HG03460 (cell line): ENCODE data around the gene PRDM16.

Experiments
- ATAC-seq: cut with Tn5 transposase; IDR thresholded peaks from one replicate; pipeline ENCODE4 v1.9.1; 2021; ENCODE audit not compliant: unreplicated experiment

The PRDM16 gene

DNA sequence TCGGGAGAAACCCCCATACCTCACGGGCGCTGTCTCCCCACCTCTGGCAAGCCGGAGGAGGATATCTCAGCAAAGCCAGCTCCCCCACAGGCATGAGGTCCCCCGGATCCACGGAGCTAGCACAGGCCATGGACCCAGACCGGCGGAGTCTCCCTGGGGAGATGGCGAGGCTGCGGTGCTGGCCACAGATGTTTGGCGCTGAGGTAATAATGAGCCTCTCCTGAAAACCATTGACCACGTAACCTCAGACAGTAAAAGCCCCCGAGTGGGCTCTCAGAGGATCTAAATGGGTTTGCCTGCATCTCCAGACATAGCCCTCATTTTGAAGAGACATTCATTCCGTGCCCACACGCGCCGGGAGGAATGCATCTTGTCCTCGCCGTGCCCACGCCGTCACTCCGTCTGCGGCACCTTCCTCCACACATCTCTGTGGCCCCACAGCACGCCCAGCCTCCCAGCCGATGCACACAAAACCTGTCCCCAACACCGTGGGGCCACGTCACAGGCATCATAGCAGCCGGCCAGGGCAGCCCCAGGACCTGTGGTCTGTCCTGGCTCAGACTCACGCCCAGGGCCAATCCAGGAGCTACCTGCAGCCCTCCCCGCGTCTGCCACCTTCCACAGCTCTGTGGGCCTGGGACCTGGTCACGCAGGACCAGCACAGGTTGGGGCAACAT lies 150.9 kb downstream of the PRDM16 start:
- no peak for ATAC-seq

DNA sequence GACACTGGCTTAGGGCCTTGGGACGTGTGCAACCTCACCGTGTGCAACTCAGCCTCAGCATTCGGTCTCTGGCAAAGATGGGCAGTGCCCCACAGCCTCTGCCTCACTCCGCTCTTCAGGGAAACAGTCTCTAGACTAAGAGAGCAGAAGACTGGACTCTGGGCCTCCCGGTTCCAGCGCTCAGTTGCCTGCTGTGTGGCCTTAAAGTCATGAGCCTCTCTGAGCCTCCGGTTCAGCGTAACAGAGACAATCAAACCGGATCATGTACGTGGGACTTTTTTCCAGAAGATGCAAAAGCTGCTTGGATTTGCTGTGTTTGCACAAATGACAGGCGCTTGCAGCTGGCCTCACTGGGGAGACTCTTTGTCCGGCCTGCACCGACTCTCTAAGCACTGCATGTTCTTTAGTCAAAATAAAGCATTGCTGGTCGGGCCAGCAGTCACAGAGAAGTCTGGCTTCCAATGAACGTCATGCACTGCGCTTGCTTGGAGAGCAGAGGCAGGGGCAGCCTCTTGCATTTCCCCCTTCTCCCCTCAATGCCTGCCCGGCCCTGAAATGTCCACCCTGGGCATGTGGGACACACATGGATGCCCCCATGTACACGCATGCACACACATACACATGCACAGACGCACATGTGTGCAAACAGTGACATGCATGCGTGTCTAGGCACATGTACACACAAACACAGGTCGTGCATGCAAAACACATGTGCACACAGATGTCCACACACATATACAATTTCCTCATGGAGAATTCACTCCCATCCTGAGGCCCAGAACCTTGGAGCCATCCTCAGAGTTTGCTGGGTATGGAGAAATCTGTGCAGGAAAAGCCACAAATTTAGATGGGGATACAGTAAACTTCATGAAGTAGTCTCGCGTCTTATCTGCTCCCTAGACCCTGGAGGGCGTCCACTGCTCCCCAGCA lies 152.4 kb downstream of the PRDM16 start:
- no peak for ATAC-seq

DNA sequence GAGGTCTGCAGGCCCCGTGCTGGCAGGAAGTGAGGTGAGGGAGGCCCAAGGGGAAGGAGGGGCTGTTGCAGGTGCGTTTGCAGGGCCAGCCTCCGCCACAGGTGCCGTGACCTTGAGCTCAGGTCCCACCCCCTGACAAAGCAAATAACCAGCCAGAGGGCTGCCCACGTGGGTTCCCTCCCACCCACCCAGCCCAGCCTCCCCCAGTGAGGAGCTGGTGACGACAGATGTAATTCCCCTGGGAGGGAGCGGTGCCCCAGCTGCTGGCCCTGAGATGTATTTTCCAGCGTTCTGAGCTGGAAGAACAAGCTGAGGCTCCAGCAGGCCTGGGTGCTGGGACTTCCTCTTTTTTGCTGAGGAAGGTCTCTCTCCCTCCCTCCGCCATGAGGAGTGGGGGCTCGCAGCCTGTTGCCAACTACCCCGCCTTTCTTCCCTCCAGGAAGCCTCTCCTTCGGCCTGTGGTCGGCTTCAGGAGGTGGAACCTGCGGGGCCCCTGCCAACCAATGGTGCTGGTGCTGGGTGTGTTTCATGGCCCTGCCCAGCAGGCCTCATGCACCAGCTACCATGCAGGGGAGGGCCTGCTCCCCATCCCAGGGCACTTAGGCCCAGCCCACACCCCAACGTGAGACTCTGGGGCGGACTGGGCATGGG lies 153.2 kb downstream of the PRDM16 start:
- ATAC-seq: no peak

DNA sequence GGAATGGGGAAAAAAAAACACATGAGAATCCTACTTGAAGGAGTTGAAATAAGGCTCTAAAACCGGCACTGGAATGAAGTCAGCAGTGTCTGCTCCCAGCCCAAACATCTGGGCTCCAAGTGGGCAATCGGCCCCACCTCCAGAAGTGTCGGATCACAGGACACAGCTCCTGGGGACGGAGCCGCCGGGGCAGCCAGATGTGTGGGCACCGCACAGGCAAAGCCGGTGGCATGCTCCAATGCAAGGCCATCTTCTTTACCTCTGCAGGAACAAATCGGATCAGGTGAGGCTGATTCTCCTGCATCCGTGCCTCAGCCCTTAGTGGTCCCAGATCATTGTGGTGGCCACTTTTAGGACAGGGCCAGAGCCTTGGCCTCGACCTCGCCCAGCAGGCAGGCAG lies 156.7 kb downstream of the PRDM16 start:
- no peak for ATAC-seq

GRCh38 chr1:3226191-3226590 lies 157.2 kb downstream of the PRDM16 start:
- no peak for ATAC-seq

- no peak for ATAC-seq
These were observed 157.8 kb downstream of the PRDM16 start for GRCh38 chr1:3226701-3227350.

GRCh38 chr1:3227351-3227704 lies 158.3 kb downstream of the PRDM16 start:
- ATAC-seq: no peak

- no peak for ATAC-seq
These were observed 158.9 kb downstream of the PRDM16 start for GRCh38 chr1:3227893-3228292.

DNA sequence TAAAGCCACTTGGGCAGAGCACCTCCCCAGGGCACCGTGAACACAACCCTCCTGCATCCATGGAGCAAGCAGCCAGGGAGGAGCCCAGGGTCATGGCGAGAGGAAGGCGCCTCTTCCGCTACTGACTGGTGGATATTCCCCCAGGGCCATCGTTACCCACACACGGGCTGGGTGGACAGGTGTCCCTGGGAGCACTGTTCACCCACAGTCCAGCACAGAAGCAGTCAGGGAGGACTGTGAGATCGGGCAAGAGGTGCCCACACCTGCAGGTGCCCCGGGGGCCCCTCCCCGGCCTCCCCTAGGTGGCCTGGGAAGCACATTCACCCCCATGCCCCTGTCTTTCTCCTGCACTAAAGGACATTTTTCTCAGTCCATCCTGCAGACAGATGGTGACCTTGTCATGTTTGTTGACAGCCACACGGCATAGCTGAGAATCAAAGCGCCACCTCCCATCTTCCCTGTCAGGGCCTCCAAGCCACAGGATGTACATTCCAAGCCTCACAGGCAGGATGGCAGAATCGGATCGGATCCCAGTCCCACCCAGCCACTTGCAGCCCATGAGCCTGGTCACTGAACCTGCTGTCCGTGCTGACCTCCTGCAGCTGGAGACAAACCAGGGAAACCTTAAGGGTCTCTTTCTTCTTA lies 160.2 kb downstream of the PRDM16 start:
- ATAC-seq: no peak

DNA sequence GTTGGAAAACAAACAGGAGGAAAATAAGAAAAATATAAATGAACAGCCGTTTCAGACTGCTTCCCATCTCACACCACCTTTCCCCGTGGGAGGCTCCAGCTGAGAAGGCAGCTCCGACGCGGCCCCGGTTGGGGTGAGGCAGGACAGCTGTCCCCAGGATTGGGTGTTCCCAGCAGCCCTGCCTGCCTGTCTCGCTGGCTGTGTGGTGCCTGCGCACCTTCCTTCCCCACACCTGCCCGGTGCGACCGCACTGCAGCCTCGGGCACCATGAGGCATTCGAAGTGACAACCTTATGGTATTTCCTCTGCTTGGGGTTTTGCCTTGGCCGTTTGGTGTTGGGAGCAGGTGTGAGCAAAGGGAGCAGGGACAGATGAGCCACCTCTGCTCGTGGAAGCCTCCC lies 161.6 kb downstream of the PRDM16 start:
- ATAC-seq: no peak

- ATAC-seq: no peak
These were observed 162.2 kb downstream of the PRDM16 start for GRCh38 chr1:3231245-3231644.

GRCh38 chr1:3231826-3232225 lies 162.8 kb downstream of the PRDM16 start:
- ATAC-seq: no peak

DNA sequence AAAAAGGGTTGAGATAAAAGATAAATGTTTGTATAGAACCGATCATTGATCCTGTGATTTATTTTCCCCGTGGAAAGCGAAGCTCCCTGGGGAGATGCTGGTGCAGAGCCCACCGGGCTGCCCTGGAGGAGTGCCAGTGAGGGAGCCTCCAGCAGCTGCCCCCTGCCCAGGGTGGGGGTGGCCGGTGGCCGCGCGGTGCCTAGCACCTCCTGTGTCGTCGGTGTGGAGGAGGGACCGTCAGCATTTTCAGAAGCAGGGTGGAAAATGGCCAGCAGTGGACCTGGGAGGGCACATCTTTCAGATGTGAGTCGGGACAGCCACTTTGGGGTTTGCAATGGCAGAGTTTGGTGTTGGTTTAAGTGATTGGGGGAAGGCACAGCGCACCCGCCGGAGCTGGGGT lies 164.0 kb downstream of the PRDM16 start:
- ATAC-seq: no peak

DNA sequence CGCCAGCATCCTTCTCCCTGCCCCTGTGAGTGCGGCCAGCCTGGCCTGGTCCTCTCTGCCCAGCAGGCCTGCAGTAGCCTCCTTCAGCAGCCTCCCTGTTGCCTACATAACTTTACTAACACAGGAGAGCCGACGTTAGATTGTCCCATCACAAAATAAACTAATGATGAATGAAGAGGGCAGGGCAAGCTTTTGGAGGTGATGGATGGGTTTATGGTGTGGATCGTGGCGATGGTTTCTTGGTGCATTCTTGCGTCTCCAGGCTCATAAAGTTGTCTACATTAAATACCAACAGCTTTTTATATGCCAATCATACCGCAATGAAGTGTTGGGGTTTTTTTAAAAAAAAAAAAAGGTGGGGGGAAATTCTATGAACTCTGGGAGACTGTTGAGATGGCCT lies 164.5 kb downstream of the PRDM16 start:
- no peak for ATAC-seq

DNA sequence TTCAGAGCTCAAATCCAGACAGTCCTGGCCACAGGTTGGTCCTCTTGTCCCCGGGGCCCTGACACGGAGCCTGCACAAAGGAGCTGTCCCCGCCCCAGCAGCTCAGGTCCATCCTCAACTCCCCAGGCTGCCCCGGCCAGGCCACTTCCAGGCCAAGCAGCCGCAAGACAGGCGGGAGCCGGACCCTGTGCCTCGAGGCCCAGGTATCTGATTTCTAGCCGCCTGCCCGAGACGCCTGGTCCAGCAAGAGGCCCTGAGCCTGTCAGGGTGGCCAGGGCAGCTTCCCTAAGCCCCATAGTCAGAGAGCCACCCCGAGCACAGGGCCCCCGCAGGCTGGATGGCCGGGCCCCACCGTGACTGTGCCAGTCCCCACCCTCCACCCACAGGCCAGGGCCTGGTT lies 165.3 kb downstream of the PRDM16 start:
- ATAC-seq: no peak

GRCh38 chr1:3234956-3235355 lies 166.0 kb downstream of the PRDM16 start:
- no peak for ATAC-seq

- no peak for ATAC-seq
These were observed 166.5 kb downstream of the PRDM16 start for GRCh38 chr1:3235496-3235895.

DNA sequence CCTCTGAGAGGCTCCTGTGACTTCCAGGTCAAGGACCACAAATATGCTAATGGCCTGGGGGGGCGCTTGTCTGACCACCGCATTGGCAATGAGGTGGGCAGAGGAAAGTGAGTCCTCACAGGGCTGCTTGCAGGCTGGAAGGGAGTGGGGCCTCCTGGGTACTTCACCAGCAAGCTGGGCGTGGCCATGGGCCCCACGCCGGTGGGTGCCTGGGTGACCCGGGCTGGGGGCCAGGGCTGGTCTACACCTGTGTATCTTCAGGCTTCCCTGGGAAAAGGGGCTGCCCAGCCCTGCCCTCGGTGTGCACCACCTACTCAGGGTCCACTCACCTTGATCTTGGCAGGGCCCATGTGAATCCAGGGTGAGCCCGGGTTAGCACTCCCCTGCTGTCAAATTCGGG lies 167.4 kb downstream of the PRDM16 start:
- ATAC-seq: no peak

GRCh38 chr1:3236955-3237354 lies 168.0 kb downstream of the PRDM16 start:
- ATAC-seq: no peak

GRCh38 chr1:3237570-3237969 lies 168.6 kb downstream of the PRDM16 start:
- no peak for ATAC-seq
